GM12892 (cell line): ENCODE data around the gene PPBP. TPM values are rescaled to one million over a fixed set of nuclear protein-coding genes. Genes with fewer than 3 reads are reported as not detected.

Source experiments
- DNase-seq: peaks from one replicate; pipeline ENCODE4 v3.0.0; 2011; ENCODE audit not compliant: insufficient read length
- FAIRE-seq: peaks from 2 replicates; lab custom pipeline; 2011; peaks lifted over from hg19 to GRCh38; lab: Jason Lieb, UNC
- POLR2A ChIP-seq: IDR thresholded peaks from 2 replicates; pipeline ENCODE4 v1.6.1; 2011; ENCODE audit warnings: low read depth, low read length, control low read depth
- POLR2AphosphoS5 ChIP-seq: IDR thresholded peaks from 2 replicates; pipeline ENCODE4 v1.6.1; 2011; ENCODE audit warnings: low read depth, low read length, control low read depth
- TAF1 ChIP-seq: IDR thresholded peaks from 2 replicates; pipeline ENCODE4 v1.6.1; 2011; ENCODE audit warnings: low read depth, mild to moderate bottlenecking, control low read depth, low read length, borderline replicate concordance
- polyA plus RNA-seq: library from polyadenylated mRNA; unstranded; fragments of >200 nt; gene quantifications from one replicate; pipeline ENCODE4 v1.2.1, GENCODE V29; 2012; ENCODE audit warnings: missing spikeins, inconsistent platforms; ENCODE audit not compliant: missing spikeins

PPBP gene, protein sequence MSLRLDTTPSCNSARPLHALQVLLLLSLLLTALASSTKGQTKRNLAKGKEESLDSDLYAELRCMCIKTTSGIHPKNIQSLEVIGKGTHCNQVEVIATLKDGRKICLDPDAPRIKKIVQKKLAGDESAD
- polyA plus RNA-seq, result not detected

DNA sequence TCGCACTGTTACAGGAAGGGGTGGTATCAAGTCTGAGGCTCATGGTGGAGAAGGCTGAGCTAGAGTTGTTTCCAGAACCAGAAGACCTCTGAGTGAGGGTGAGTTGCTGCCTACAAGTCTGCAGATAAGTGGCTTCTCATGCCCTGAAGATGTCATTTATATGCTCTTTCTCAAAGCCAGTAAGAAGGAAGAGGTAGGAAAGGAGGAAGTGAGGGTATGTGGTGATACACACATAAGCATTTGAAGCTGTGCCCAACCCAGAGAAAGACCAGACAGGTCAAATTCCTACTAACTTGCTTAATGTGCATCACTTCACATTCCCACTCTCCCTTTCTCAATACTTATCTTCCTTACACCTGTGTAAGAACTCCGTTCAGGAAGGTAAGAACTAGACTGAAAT lies at the start of gene PPBP:
PPBP (minus strand) TSS at position 130 of the 400 bp plus-strand sequence; CDS start at position 43, 87 bp downstream.
- TF ChIP-seq TAF1 (no peak), POLR2A (no peak), POLR2AphosphoS5 (no peak)
- DNase-seq (no peak), FAIRE-seq (no peak)

DNA sequence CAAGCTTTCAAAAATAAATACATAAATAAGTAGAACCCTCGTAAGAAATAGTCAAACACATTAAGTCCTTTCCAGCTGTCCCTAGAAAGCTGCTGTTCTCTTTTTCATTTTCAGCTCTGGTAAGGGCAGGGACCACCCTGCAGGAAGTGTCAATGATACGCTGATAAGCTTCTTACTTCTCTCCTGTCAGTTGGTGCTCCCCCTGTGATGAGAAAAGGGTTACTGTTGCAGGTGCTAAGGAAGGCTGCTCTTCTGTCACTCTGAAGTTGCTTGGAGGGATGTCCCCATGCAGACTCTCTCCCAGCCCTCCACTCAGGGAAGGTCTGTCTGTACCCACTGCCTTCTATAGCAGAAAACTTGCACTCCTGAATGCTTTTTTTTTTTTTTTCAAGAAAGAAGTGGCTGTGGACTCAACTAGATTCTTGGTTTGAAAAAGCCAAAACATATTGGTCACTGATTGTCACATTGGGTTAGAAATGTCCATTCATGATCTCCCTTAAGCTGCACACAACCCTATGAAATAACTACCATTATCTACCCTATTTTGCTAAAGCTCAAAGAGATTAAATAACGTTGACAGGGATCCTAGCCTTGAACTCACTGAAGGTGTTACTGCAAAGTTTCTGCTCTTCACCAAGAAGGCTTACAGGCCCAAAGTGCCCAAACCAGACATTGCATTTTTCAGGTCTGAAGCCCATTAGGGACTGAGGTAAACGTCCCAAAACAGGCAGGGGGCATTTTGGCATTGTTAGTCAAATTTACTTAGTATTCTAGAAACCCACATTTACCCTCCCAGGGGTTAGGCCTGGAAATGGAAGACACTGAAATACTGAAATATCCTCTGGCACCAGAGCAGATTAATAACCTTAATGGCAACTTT lies 49.3 kb upstream of the PPBP start:
- DNase-seq (no peak), FAIRE-seq (no peak)
- TF ChIP-seq TAF1, result no peak
- TF ChIP-seq POLR2AphosphoS5, result no peak
- no peak for TF ChIP-seq POLR2A

- FAIRE-seq, result no peak
- DNase-seq, result no peak
- TF ChIP-seq TAF1, result no peak
- no peak for TF ChIP-seq POLR2AphosphoS5
- no peak for TF ChIP-seq POLR2A
Measured at GRCh38 chr4:74033739-74034138, 45.7 kb upstream of the PPBP start.

DNA sequence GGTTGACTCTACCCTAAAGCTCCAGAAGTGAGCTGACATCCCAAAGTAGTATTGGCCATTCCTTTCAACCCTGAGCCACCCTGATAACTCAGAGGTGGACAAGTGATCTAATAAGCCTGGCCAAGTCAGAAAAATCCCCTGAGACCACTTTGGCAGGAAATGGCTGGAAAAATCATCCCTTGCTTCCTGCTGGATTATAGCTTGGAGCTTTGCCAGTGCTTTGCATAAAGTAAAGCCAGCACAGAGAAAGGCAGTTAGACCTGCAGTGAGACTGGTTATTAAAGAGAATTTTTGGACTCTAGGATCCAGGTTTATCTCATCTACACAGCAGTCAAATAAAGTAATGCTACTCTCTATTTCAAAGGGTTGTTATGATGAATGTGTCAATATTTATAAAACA lies 44.1 kb upstream of the PPBP start:
- FAIRE-seq (no peak), DNase-seq (no peak)
- TF ChIP-seq POLR2A, result no peak
- no peak for TF ChIP-seq TAF1
- TF ChIP-seq POLR2AphosphoS5, result no peak

DNA sequence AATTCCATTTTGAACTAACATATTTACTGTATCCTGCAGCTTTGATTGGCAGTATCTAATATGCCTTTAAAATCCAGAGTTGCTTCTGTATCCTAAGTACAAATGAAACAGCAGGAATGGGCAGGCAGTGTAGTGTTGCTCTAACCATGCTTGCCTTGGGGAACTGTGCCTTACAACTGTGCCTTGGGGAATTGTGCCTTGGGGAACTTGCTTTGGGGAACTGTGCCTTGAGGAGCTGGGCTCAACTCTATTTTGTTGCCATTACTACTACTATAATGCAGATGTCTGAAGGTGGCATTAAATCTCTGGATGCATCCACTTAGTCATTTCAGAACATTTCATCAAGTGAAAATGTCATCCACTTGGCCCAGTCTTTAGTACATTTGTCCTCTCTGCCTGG lies 43.6 kb upstream of the PPBP start:
- DNase-seq (no peak), FAIRE-seq (no peak)
- TF ChIP-seq POLR2A (no peak), POLR2AphosphoS5 (no peak), TAF1 (no peak)

GRCh38 chr4:74030285-74030684 lies 42.3 kb upstream of the PPBP start:
- DNase-seq (no peak), FAIRE-seq (no peak)
- TF ChIP-seq TAF1, result no peak
- no peak for TF ChIP-seq POLR2A
- TF ChIP-seq POLR2AphosphoS5, result no peak

DNA sequence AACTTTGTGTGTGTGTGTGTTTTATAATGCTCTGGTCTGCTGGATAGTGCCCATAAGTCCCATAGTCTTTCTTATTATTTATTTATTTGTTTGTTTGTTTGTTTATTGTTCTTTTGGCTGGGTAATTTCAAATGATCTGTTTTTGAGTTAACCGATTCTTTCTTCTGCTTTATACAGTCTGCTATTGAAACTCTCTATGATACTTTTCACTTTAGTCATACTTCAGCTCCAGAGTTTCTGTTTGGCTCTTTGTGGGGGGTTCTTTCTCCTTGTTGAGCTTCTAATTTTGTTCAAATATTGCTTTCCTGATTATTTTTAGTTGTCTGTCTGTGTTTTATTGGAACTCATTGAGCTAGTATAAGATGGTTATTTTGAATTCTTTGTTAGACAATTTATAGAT lies 40.5 kb upstream of the PPBP start:
- FAIRE-seq (no peak), DNase-seq (no peak)
- TF ChIP-seq POLR2A, result no peak

DNA sequence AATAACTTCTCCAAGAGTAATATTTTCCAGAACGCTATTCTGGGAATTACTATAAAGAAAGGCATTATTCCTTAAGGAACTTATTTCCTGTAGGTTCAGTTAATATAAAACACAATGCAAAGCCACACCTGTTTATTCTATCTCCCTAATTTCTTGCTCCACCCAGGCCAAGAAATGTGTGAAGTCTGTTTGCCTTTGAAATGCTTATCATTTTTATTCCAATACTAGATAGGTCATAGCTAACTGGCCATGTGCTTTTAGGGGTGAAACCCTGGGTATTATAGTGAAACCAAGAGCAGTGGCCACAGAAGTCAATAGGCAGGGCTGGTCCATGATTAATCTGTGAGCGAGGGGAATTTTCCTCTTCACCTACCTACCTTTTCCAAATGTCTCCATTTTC lies 35.7 kb upstream of the PPBP start:
- no peak for TF ChIP-seq POLR2A
- TF ChIP-seq TAF1, result no peak
- no peak for TF ChIP-seq POLR2AphosphoS5
- no peak for FAIRE-seq
- DNase-seq, result no peak

GRCh38 chr4:74021601-74022000 lies 33.6 kb upstream of the PPBP start:
- no peak for FAIRE-seq
- no peak for TF ChIP-seq TAF1
- TF ChIP-seq POLR2A, result no peak
- DNase-seq, result no peak

GRCh38 chr4:74018771-74019170 lies 30.8 kb upstream of the PPBP start:
- DNase-seq (no peak), FAIRE-seq (no peak)
- TF ChIP-seq POLR2A (no peak), POLR2AphosphoS5 (no peak), TAF1 (no peak)

DNA sequence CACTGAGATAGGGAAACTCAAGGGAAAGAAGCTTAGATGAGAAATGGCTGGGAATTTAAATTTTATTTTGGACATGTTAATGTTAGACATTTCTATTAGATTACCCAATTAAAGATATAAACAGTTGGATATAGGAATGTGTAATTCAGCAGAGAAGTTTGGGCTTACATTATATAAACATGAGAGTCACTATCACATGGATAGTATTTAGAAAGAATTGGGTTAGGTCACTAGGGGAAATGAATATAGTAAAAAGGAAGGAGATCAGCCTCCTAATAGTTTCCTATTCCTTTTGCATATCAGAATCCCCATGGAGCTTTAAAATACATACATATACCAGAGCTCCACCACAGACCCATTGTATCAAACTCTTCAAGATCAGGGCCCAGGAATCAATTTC lies 30.1 kb upstream of the PPBP start:
- no peak for DNase-seq
- no peak for FAIRE-seq

DNA sequence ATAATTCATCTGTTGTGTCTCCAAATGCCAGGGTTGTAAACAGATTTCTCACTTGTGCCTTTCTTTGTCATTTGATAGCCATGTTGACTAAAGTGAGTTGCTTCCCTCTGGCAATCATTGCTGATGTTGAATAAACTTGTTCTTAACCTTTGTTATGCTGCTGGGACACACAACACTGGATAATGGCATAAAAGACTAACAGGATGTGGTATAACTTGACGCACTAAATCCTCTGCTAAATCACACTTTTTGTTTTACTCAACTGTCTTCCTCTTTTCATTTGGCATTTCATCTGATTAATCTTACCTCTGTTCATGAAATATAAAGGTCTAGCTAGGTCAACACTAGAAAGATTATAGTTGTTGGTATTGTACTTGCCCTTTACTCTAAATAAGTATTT lies 28.1 kb upstream of the PPBP start:
- DNase-seq, result no peak
- TF ChIP-seq POLR2AphosphoS5 (no peak), TAF1 (no peak), POLR2A (no peak)
- no peak for FAIRE-seq

More for the DNA sequence above, 30.1 kb upstream of the PPBP start:
- TF ChIP-seq POLR2A (no peak), TAF1 (no peak), POLR2AphosphoS5 (no peak)

DNA sequence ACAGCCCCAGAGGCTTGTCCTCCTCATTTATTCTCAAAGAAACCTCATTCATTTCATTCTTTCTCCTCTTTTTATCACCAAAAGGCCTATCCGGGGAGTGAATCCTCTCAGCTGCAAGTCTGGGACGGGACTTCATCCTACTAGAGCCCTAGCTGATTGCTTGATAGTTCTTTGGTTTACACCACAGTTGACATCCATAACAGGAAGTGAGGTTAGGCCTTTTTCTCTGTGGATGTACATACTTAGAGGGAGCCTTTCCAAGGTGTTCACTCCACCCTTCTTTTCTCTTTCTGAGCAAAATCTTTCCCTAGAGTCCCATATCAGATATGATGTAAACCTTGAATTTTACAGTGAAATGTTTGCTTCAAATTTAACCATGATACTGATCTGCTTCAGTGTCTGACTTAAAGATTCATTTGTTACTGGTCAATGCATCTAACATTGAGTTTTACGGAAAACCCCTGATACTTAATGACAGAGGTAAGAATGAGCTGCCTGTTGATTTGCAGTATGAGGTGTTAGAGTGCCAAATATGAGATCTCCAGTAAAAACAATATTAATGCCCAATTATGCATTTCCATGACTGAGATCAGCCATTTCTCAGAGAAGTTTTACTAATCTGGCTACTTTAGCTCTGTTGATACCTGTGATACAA lies 27.3 kb upstream of the PPBP start:
- DNase-seq (no peak), FAIRE-seq (no peak)
- TF ChIP-seq TAF1 (no peak), POLR2A (no peak), POLR2AphosphoS5 (no peak)
